HT1080 (cell line): Measurements from ENCODE around the gene CXCL6. TPM values are rescaled to one million over a fixed set of nuclear protein-coding genes. Genes with fewer than 3 reads are reported as not detected.

Experiments
- DNase-seq: peaks from one replicate; pipeline ENCODE4 v3.0.0-alpha.2; 2015; ENCODE audit warnings: low read depth
- total RNA-seq: library from RNA; depleted of rRNA; stranded (reverse); fragments of >200 nt; shearing (Covaris generic); gene quantifications from 2 replicates; pipeline ENCODE4 v1.2.3, GENCODE V29; 2014; rRNA removed

Gene CXCL6
- total RNA-seq, 1 experiment from 2014 or later, result not detected

GRCh38 chr4:73867783-73868182 lies 31.3 kb downstream of the CXCL6 start:
- DNase-seq, result no peak

DNA sequence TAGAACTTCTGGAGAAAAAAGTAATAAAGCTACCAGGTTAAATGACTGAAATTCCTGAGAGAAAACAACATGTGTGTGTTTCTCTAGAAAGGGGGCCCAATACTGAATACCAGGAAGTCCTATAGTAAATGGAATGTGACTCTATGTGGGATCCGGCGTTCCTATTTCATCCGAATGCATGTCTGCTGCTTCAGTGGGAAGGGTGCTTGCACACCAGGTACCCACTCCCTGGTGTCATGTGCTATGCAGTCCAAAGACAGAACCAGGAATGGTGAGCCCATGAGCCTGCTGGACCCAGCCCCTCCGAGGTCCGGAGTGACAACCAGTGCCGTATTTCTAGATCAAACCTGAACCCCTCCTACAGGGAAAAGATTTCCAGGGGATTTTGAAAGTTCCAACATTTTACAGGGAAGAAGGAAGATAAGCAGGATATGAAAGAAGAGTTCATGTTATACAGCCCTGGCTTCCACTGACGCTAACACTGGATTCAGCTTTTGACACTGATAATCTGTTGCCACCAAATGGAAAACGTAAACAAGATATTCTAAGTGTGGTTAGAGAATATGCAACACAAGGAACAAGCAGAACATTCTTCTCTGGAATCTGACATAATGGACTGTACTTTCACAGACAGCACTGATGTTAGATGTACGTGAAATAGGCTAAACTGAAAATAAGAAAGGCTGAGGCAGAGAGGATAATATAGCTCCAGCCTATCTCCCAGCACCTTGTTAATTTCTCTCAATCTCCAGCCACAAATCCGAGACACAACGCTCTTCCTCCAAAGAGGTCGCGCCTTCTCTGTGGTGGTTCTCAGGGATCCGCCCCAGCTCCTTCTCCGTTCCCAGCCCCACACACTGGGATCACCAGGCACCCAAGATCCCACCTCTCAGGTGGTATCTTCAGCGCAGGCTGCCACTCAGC lies 32.0 kb downstream of the CXCL6 start:
- DNase-seq, result no peak

DNA sequence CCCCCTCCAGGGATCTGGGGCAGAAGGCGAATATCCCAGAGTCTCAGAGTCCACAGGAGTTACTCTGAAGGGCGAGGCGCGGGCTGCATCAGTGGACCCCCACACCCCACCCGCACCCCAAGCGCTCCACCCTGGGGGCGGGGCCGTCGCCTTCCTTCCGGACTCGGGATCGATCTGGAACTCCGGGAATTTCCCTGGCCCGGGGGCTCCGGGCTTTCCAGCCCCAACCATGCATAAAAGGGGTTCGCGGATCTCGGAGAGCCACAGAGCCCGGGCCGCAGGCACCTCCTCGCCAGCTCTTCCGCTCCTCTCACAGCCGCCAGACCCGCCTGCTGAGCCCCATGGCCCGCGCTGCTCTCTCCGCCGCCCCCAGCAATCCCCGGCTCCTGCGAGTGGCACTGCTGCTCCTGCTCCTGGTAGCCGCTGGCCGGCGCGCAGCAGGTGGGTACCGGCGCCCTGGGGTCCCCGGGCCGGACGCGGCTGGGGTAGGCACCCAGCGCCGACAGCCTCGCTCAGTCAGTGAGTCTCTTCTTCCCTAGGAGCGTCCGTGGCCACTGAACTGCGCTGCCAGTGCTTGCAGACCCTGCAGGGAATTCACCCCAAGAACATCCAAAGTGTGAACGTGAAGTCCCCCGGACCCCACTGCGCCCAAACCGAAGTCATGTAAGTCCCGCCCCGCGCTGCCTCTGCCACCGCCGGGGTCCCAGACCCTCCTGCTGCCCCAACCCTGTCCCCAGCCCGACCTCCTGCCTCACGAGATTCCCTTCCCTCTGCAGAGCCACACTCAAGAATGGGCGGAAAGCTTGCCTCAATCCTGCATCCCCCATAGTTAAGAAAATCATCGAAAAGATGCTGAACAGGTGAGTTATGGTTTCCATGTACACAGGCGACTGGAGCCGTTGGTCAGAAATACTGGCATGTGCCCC lies 32.9 kb downstream of the CXCL6 start, which contains the start of gene CXCL1:
TSS of gene CXCL1 (plus strand) at position 264 of the 926 bp plus-strand sequence. CDS start at position 342, 78 bp downstream.
- no peak for DNase-seq

DNA sequence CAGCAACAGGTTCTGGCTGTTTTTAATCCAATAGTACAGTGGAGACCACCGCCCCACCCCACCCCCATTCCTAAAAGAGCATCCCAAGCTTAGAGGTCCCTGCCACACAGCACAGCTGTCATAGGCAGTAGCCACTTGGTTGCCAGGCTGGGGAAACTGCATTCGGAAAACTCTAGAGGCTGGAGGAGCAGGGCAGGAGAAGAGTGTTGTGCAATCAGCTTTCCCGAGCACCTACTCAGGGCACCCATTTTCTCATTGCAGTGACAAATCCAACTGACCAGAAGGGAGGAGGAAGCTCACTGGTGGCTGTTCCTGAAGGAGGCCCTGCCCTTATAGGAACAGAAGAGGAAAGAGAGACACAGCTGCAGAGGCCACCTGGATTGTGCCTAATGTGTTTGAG lies 33.8 kb downstream of the CXCL6 start:
- no peak for DNase-seq

- DNase-seq, result no peak
Measured at GRCh38 chr4:73870768-73871167, 34.3 kb downstream of the CXCL6 start.

DNA sequence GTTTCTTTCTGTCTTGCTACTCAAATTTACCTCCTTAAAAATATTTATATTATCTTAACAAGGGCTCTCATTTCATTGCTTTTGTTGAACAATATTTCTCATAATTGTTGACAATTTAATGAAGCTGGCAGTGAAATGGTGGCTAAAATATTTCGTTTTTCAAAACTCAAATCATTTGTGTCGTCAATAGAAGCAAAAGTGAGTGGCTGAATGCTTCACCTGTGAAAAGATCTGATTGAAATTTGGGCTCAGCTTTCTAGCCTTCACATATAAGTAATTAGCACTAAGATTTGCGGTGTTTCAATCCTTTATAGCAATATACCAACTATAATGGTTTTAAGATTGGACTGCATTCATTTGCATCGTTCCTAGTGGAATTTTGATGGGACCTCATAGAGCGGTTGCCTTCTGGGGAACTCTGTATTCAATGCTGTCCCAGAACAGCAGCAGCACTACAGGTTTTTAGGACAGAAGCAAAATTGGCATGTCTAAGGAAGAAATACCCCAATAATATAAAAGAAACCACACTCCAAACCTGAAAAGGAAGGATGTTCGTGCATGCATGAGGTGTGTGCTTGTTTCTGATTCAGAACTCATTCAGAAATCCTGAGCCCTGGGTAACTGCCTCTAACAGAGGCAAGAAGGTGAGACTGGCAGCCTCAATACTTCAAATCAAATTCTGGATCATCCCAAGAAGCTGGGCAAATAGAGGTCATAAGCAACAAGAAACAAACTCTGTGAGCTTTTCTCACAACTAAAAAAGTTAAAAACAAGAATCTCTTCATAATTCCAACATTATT lies 35.2 kb downstream of the CXCL6 start:
- DNase-seq, result no peak

DNA sequence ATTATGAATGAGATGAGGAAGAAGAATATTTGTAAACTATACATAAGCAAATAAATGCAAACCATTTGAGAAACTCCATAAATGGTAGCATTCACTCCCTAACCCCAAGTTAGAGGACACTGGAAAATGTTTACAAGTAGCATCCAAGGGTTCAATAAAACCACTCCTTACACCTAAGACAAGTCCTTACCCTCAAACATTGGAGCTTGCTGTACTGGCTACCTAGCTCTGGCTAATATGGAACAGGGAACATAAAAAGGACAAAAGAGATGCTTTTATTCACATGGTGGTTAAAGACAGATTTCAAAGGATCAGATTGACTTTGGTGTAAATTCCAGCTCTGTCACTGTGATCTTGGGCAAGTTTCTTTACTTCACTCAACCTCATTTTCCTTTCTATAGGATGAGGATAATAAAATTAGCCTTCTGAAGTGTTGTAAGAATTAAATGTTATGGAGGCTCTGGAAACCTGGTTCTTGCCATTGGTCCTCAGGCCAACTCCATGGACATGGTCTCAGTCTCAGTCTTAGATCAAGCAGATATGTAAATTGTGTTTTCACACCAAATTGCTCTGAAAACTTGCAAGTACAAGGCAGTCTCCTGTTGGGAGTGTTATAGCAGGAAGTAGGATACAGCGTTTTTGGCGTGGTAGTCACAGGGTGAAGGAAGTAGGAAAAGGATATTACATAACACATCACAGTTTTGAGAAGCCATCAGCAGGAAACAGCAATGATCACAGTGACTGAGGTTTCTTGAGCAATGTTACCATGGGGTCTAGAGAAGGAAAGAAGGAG lies 36.0 kb downstream of the CXCL6 start:
- DNase-seq, result peak; percentile 10

GRCh38 chr4:73874386-73874785 lies 37.9 kb downstream of the CXCL6 start:
- DNase-seq, result no peak

DNA sequence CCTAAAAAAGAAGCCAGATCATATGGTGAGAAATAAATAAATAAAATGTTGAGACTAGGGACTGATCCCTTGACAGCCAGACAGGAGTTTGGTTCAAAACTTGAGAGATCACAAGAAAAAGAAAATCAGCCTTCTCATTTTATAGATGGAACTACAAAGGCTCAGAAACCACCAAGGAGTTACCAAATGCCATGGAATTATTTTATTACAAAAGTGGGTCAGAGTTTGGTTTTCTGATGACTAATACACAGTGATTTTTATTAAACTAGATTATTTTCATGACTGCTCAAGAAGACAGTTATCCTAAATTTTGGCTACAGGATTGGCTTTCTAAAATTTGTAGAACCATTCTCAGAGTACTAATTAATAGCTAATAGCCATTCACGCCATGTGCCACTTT lies 38.9 kb downstream of the CXCL6 start:
- DNase-seq, result no peak

DNA sequence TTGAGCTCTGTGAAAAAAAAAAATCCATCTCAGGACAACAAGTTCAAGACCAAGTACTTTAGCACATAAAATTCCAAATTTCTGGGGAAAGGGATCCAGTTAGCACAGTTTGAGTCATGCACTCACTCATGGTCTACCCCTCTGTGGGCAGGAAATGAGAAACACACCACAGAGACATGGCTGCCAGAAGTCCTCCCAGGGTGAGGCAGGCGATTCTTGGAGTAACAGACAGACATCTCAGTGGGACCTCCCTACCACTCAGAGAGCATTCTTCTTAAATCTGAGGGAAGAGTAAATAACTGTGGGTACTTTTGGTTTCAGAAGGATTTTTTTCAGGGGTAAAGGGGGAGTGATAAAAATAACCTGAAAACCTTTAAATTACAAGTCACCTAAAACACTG lies 46.8 kb downstream of the CXCL6 start:
- DNase-seq, result peak; percentile 83

- DNase-seq, result peak; percentile 71
Measured at GRCh38 chr4:73885574-73886267, 49.2 kb downstream of the CXCL6 start.

Other genes with a start within 250 kb of the CXCL6 start
- not detected in 2 replicates for gene RASSF6, start 216.2 kb upstream of the CXCL6 start, total RNA-seq
- 9.4 and 12.9 TPM in 2 replicates for gene CXCL8, start 96.1 kb upstream of the CXCL6 start, total RNA-seq
- gene PF4V1, start 16.6 kb downstream of the CXCL6 start, total RNA-seq, result not detected in 2 replicates
- gene CXCL1, start 32.7 kb downstream of the CXCL6 start, total RNA-seq, result not detected in 2 replicates
- gene PF4, start 145.3 kb downstream of the CXCL6 start, total RNA-seq, result not detected in 2 replicates
- gene PPBP, start 151.5 kb downstream of the CXCL6 start, total RNA-seq, result not detected in 2 replicates
- 0.10 TPM in 1 of 2 replicates, not detected in the other for gene CXCL5, start 162.0 kb downstream of the CXCL6 start, total RNA-seq
- 3.8 and 5.5 TPM in 2 replicates for gene CXCL3, start 202.0 kb downstream of the CXCL6 start, total RNA-seq